Measurements from ENCODE around the gene CYP17A1. TPM values are rescaled to one million over a fixed set of nuclear protein-coding genes. Genes with fewer than 3 reads are reported as not detected.
A peak's percentile ranks its signal among the peaks of the same experiment; 100 is the strongest.

Gene CYP17A1, protein sequence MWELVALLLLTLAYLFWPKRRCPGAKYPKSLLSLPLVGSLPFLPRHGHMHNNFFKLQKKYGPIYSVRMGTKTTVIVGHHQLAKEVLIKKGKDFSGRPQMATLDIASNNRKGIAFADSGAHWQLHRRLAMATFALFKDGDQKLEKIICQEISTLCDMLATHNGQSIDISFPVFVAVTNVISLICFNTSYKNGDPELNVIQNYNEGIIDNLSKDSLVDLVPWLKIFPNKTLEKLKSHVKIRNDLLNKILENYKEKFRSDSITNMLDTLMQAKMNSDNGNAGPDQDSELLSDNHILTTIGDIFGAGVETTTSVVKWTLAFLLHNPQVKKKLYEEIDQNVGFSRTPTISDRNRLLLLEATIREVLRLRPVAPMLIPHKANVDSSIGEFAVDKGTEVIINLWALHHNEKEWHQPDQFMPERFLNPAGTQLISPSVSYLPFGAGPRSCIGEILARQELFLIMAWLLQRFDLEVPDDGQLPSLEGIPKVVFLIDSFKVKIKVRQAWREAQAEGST
- 0.54 to 1.1 TPM (median 0.81 TPM) in 3 replicates for total RNA-seq

- H3K4me3 Mint-ChIP-seq: no peak within 1 kb of the TSS
- peaks cover 5% of the 10 kb centered on the region for H3K4me1 Mint-ChIP-seq
- H3K9me3 Mint-ChIP-seq: peaks cover 22% of the 10 kb centered on the region
- H3K36me3 Mint-ChIP-seq: peaks cover 12% of the 10 kb centered on the region
- DNase-seq (ENCODE audit: low spot score in 2 of 2, unreplicated experiment in 2 of 2): peak in 1 of 2 experiments; percentile 45
- TF ChIP-seq, protein P1, sequence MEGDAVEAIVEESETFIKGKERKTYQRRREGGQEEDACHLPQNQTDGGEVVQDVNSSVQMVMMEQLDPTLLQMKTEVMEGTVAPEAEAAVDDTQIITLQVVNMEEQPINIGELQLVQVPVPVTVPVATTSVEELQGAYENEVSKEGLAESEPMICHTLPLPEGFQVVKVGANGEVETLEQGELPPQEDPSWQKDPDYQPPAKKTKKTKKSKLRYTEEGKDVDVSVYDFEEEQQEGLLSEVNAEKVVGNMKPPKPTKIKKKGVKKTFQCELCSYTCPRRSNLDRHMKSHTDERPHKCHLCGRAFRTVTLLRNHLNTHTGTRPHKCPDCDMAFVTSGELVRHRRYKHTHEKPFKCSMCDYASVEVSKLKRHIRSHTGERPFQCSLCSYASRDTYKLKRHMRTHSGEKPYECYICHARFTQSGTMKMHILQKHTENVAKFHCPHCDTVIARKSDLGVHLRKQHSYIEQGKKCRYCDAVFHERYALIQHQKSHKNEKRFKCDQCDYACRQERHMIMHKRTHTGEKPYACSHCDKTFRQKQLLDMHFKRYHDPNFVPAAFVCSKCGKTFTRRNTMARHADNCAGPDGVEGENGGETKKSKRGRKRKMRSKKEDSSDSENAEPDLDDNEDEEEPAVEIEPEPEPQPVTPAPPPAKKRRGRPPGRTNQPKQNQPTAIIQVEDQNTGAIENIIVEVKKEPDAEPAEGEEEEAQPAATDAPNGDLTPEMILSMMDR (IDR thresholded peaks at IDR 0.05; ENCODE audit: unreplicated experiment): no peak
- peaks cover 12% of the 10 kb centered on the region for H3K27me3 Mint-ChIP-seq (ENCODE audit: low read depth)
- H3K27ac Mint-ChIP-seq: no peak within 1 kb of the TSS
These were observed at the start of gene CYP17A1 for GRCh38 chr10:102837230-102837721. TSS of gene CYP17A1 (minus strand) at chr10:102837413. CDS start at chr10:102837361, 52 bp downstream.

DNA sequence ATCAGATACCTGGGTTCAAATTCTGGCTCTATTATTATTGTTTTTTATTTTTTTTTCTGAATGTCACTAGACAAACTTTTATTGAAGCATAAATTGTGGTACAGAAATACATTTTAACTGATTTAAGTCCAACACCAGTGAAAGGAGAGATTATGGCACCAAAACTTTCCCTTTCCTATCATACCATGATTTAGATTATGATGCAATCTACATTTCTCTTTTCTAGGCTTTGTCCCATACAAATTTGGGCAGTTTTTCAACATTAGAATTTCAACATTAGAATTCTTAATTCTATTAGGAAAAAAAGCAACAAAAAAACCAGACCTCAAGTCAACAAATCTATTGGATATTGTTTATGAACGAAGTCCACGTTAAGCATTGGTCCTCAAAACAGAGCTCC, 43.0 kb upstream of the CYP17A1 start:
- Mint-ChIP-seq H3K4me1 (no peaks in the 10 kb centered on the region), H3K27ac (no peak overlapping the region), H3K4me3 (no peak overlapping the region), H3K36me3 (peaks cover 17% of the 10 kb centered on the region), H3K9me3 (no peaks in the 10 kb centered on the region), H3K27me3 (ENCODE audit: low read depth) (no peaks in the 10 kb centered on the region)
- no peak for DNase-seq (ENCODE audit: low spot score in 2 of 2, unreplicated experiment in 2 of 2)
- TF ChIP-seq, protein P1 (IDR thresholded peaks at IDR 0.05; ENCODE audit: unreplicated experiment): no peak

DNA sequence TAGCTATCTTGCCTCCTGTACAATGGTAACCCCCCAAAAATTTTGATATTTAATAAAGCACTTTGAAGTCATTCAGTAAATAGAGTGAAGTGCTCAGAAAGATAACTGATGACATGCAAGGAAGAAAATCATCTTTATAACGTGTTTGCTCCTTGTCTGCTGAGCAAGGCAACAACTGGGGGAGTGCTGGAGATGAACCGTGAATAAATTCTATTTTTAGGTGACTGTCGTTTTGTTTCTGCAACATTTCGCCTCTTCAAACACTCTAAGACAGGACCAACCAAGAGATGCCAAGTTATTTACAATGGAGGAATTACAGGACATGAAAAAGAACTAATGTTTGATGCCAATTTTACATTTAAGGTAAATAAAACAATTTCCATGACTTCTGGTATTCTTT, 41.4 kb upstream of the CYP17A1 start:
- DNase-seq (ENCODE audit: low spot score in 2 of 2, unreplicated experiment in 2 of 2): no peak
- H3K4me1 Mint-ChIP-seq: no peaks in the 10 kb centered on the region

DNA sequence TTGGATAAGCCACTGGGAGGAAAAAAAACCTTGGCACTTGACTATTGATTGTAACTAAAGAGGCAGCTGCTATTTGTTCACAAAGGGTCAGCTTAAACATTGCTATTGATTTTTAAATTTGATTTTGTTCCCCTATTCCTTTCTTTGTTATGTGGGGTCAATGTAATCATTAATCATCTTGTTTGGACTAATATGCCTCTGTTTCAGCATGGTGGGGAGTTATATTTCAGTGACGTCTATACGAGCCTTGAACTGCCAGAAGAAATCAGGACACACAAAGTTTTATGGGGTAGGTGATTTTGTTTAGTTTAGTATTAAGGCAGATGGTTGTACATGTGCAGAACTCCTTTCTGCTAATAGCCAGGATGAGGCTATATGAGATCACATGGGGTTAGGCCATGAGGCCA, 39.5 kb upstream of the CYP17A1 start:
- TF ChIP-seq, protein P1 (IDR thresholded peaks at IDR 0.05; ENCODE audit: unreplicated experiment): no peak
- Mint-ChIP-seq H3K27me3 (ENCODE audit: low read depth) (no peaks in the 10 kb centered on the region), H3K4me1 (no peaks in the 10 kb centered on the region), H3K27ac (no peak overlapping the region), H3K4me3 (no peak overlapping the region), H3K9me3 (no peaks in the 10 kb centered on the region), H3K36me3 (peaks cover 21% of the 10 kb centered on the region)
- no peak for DNase-seq (ENCODE audit: low spot score in 2 of 2, unreplicated experiment in 2 of 2)

More for the DNA sequence above, 41.4 kb upstream of the CYP17A1 start:
- Mint-ChIP-seq H3K36me3 (peaks cover 18% of the 10 kb centered on the region), H3K9me3 (no peaks in the 10 kb centered on the region), H3K4me3 (no peak overlapping the region), H3K27ac (no peak overlapping the region), H3K27me3 (ENCODE audit: low read depth) (no peaks in the 10 kb centered on the region)
- TF ChIP-seq, protein P1 (IDR thresholded peaks at IDR 0.05; ENCODE audit: unreplicated experiment): no peak

- DNase-seq (ENCODE audit: low spot score in 2 of 2, unreplicated experiment in 2 of 2): no peak
- Mint-ChIP-seq H3K36me3 (peaks cover 10% of the 10 kb centered on the region), H3K4me3 (no peak overlapping the region), H3K4me1 (peaks cover 17% of the 10 kb centered on the region), H3K9me3 (no peaks in the 10 kb centered on the region), H3K27me3 (ENCODE audit: low read depth) (no peaks in the 10 kb centered on the region), H3K27ac (no peak overlapping the region)
- TF ChIP-seq, protein P1 (IDR thresholded peaks at IDR 0.05; ENCODE audit: unreplicated experiment): no peak
These were observed 35.0 kb upstream of the CYP17A1 start for GRCh38 chr10:102872163-102872562.

Data from mesothelial cell of epicardium (in vitro differentiated cells).